ENCODE results near the gene MYO10. TPM values are rescaled to one million over a fixed set of nuclear protein-coding genes. Genes with fewer than 3 reads are reported as not detected.

Gene MYO10
- total RNA-seq, 3 donors from 2014 or later: 0.18 to 0.54 (median 0.40) TPM

- Mint-ChIP-seq H3K9me3 (no peaks in the 10 kb centered on the region), H3K4me3 (no peak overlapping the region), H3K4me1 (ENCODE audit: low read depth) (no peaks in the 10 kb centered on the region), H3K27me3 (ENCODE audit: low read depth) (peaks cover 2% of the 10 kb centered on the region), H3K36me3 (ENCODE audit: insufficient read depth) (no peaks in the 10 kb centered on the region)
- ATAC-seq (no peak), DNase-seq (no peak)
Observed at GRCh38 chr5:16800477-16800876, 135.6 kb downstream of the MYO10 start.

GRCh38 chr5:16799796-16800195, 136.3 kb downstream of the MYO10 start:
- H3K9me3 Mint-ChIP-seq: no peaks in the 10 kb centered on the region
- ATAC-seq (no peak), DNase-seq (no peak)
- H3K27me3 Mint-ChIP-seq (ENCODE audit: low read depth): peaks cover 2% of the 10 kb centered on the region
- no peaks in the 10 kb centered on the region for H3K4me1 Mint-ChIP-seq (ENCODE audit: low read depth)
- no peak overlapping the region for H3K4me3 Mint-ChIP-seq
- H3K36me3 Mint-ChIP-seq (ENCODE audit: insufficient read depth): no peaks in the 10 kb centered on the region

GRCh38 chr5:16797951-16798350, 138.1 kb downstream of the MYO10 start:
- Mint-ChIP-seq H3K9me3 (no peaks in the 10 kb centered on the region), H3K27me3 (ENCODE audit: low read depth) (peaks cover 2% of the 10 kb centered on the region), H3K4me1 (ENCODE audit: low read depth) (no peaks in the 10 kb centered on the region), H3K4me3 (no peak overlapping the region), H3K36me3 (ENCODE audit: insufficient read depth) (no peaks in the 10 kb centered on the region)
- ATAC-seq: no peak
- no peak for DNase-seq

DNA sequence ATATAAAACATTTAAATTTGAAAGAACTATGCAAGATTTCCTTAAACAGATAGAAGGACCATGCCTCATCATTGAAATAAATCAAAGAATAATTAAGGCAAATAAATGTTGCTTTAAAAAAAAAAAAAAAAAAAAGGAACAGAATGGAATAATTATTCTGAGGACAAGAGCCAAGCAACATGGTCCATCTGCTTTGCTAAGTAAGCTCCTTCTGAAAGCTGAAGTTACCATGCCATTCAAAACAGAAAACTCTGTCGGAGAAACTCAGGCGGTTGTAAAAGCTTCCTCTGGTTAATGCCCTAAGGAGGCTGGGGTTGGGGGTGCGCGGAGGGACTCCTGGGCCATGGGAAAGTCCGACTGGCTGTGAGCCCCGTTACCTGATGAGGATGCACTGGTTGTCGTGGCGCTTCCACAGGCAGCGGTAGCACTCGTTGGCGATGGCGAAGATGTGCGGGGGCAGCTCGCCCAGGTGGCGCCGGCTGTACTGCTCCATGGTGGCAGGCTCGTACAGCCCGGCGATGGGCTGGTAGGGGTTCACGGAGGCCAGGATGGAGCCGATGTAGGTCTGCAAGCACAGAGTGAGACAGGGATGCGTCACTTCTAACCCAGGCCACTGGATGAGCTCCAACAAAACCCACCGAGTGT, 141.7 kb downstream of the MYO10 start:
- H3K27me3 Mint-ChIP-seq (ENCODE audit: low read depth): no peaks in the 10 kb centered on the region
- no peaks in the 10 kb centered on the region for H3K36me3 Mint-ChIP-seq (ENCODE audit: insufficient read depth)
- H3K4me3 Mint-ChIP-seq: no peak overlapping the region
- ATAC-seq (no peak), DNase-seq (no peak)
- peaks cover 6% of the 10 kb centered on the region for H3K4me1 Mint-ChIP-seq (ENCODE audit: low read depth)
- H3K9me3 Mint-ChIP-seq: no peaks in the 10 kb centered on the region

- Mint-ChIP-seq H3K27me3 (ENCODE audit: low read depth) (no peaks in the 10 kb centered on the region), H3K4me3 (no peak overlapping the region), H3K9me3 (no peaks in the 10 kb centered on the region), H3K36me3 (ENCODE audit: insufficient read depth) (no peaks in the 10 kb centered on the region), H3K4me1 (ENCODE audit: low read depth) (peaks cover 6% of the 10 kb centered on the region)
- no peak for DNase-seq
- no peak for ATAC-seq
Observed at GRCh38 chr5:16792598-16793275, 143.4 kb downstream of the MYO10 start.

- Mint-ChIP-seq H3K9me3 (no peaks in the 10 kb centered on the region), H3K4me1 (ENCODE audit: low read depth) (peaks cover 6% of the 10 kb centered on the region), H3K4me3 (no peak overlapping the region), H3K36me3 (ENCODE audit: insufficient read depth) (no peaks in the 10 kb centered on the region), H3K27me3 (ENCODE audit: low read depth) (no peaks in the 10 kb centered on the region)
- ATAC-seq (no peak), DNase-seq (no peak)
Observed at GRCh38 chr5:16791904-16792597, 144.0 kb downstream of the MYO10 start.

GRCh38 chr5:16791036-16791705, 144.9 kb downstream of the MYO10 start:
- Mint-ChIP-seq H3K4me1 (ENCODE audit: low read depth) (peaks cover 6% of the 10 kb centered on the region), H3K4me3 (peak overlapping the region; percentile 20), H3K9me3 (no peaks in the 10 kb centered on the region), H3K36me3 (ENCODE audit: insufficient read depth) (no peaks in the 10 kb centered on the region), H3K27me3 (ENCODE audit: low read depth) (no peaks in the 10 kb centered on the region)
- DNase-seq (no peak), ATAC-seq (peak in 1 of 2 donors; percentile 46)

DNA sequence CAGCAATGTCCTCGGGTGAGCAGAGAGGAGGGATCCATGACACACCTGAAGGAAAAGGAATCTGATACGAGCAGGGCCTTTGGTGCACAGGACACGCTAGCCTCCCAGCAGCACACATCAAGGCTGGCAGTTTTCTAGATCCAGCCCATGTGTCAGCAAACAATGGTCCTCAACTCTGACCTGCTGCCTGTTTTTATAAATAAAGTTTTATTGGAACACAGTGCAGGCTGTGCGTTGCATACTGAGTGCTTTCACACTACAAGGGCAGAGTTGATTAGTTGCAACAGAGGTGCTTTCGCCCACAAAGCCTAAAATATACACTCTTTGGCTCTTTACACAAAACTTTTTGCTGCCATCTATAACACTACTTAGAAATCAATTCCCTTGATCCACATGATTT, 147.1 kb downstream of the MYO10 start:
- no peaks in the 10 kb centered on the region for H3K36me3 Mint-ChIP-seq (ENCODE audit: insufficient read depth)
- ATAC-seq (no peak), DNase-seq (no peak)
- H3K4me3 Mint-ChIP-seq: no peak overlapping the region
- H3K4me1 Mint-ChIP-seq (ENCODE audit: low read depth): peaks cover 22% of the 10 kb centered on the region
- peaks cover 8% of the 10 kb centered on the region for H3K27me3 Mint-ChIP-seq (ENCODE audit: low read depth)
- H3K9me3 Mint-ChIP-seq: no peaks in the 10 kb centered on the region

DNA sequence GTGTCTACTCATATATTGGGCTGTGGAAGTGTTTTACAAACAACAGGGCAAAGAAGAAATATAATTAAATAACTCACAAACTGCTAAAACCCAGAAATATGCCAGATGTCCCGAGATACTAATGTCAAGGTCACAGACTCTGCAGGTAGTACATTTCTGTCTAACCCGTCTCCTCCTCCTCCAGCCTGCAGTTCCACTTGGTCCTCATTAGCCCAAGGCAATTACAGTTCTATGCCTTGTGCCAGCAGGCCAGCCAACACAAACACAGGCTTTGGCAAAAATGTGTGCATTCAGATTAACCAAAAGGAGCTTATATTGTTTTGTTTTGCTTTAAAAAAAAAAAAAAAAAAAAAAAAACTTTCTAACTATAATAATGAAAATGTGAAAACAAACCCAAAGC, 148.8 kb downstream of the MYO10 start:
- no peaks in the 10 kb centered on the region for H3K9me3 Mint-ChIP-seq
- no peak for ATAC-seq
- H3K27me3 Mint-ChIP-seq (ENCODE audit: low read depth): peaks cover 13% of the 10 kb centered on the region
- no peak for DNase-seq
- no peak overlapping the region for H3K4me3 Mint-ChIP-seq
- no peaks in the 10 kb centered on the region for H3K36me3 Mint-ChIP-seq (ENCODE audit: insufficient read depth)
- H3K4me1 Mint-ChIP-seq (ENCODE audit: low read depth): peaks cover 26% of the 10 kb centered on the region

DNA sequence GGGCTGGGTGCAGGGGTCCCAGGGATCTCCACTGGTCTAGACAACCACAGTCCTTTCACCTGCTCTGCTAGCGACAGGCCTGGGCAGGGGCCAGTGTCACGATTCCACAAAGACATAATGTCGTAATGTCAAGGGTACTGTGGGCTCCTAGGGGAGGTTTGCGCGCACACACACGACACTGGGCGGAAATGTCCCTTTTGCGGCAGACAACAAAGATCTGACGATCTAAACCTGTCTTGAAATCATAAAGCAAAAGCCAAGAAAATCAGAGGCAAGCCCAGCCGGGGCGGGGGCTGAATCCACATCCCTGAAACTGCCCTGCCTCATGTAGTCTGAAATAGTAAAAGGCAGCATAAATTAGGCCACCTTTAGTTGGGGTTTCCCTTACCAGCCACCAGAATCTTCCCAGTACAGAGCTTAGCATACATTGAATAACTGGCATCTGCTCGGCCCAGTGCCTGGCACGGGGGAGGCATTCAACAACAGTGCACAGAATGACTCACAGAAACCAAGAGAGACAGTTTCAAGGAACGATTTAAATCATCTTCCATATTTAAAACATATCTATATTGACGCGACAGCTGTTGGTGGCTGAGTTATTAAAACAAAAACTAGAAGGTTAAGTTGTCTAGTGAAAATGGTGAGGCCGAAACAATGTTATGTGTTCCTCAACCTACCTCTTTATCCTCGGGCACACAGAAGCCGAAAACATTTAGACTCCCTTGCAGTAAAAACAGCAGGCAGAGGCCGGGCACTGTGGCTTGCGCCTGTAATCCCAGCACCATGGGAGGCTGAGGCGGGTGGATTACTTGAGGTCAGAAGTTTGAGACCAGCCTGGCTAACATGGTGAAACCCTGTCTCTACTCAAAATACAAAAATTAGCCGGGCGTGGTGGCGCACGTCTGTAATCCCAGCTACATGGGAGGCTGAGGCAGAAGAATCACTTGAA, 151.0 kb downstream of the MYO10 start:
- no peaks in the 10 kb centered on the region for H3K36me3 Mint-ChIP-seq (ENCODE audit: insufficient read depth)
- peaks cover 13% of the 10 kb centered on the region for H3K27me3 Mint-ChIP-seq (ENCODE audit: low read depth)
- no peak for DNase-seq
- H3K9me3 Mint-ChIP-seq: no peaks in the 10 kb centered on the region
- H3K4me3 Mint-ChIP-seq: no peak overlapping the region
- ATAC-seq: peak; percentile 92 to 97
- peaks cover 20% of the 10 kb centered on the region for H3K4me1 Mint-ChIP-seq (ENCODE audit: low read depth)

- no peak overlapping the region for H3K4me3 Mint-ChIP-seq
- DNase-seq (no peak), ATAC-seq (no peak)
- no peaks in the 10 kb centered on the region for H3K36me3 Mint-ChIP-seq (ENCODE audit: insufficient read depth)
- peaks cover 20% of the 10 kb centered on the region for H3K4me1 Mint-ChIP-seq (ENCODE audit: low read depth)
- H3K9me3 Mint-ChIP-seq: no peaks in the 10 kb centered on the region
- H3K27me3 Mint-ChIP-seq (ENCODE audit: low read depth): peaks cover 13% of the 10 kb centered on the region
Observed at GRCh38 chr5:16784088-16784487, 152.0 kb downstream of the MYO10 start.

DNA sequence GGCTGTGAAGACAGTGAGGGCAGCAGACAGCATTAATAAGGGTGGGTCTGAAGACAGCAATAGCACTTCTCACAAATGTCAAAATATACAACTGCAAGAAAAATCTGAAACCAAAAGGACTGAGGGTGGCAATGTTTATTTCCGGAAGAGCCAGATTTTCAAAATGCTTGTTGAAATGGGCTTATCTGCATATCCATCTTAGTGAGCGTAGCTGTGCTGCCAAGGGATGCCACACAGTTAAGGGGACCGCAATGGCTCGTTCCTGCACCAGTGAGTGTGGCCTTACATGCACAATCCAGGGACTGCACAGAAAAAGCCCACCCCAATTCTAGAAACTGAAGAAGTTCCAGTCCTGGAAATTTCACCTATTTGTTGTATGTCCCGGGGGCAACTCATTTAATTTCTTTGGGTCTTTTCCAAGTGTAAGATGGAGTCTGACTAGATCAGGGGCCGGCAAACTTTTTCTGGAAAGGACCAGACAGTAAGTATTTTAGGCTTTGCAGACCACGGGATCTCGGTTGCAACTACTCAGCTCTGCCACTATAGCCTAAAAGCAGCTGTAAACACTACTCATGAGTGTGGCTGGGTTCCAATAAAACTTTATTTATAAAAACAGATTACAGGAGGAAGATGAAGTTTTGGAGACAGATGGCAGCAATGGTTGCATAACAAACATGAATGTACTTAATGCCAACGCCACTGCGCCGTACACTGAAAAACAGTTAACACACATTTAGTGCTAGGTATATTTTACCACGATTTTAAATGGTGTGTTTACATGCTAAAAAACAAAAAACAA, 154.1 kb downstream of the MYO10 start:
- Mint-ChIP-seq H3K4me1 (ENCODE audit: low read depth) (peaks cover 20% of the 10 kb centered on the region), H3K36me3 (ENCODE audit: insufficient read depth) (no peaks in the 10 kb centered on the region), H3K27me3 (ENCODE audit: low read depth) (peaks cover 13% of the 10 kb centered on the region), H3K9me3 (no peaks in the 10 kb centered on the region), H3K4me3 (no peak overlapping the region)
- DNase-seq (no peak), ATAC-seq (no peak)

DNA sequence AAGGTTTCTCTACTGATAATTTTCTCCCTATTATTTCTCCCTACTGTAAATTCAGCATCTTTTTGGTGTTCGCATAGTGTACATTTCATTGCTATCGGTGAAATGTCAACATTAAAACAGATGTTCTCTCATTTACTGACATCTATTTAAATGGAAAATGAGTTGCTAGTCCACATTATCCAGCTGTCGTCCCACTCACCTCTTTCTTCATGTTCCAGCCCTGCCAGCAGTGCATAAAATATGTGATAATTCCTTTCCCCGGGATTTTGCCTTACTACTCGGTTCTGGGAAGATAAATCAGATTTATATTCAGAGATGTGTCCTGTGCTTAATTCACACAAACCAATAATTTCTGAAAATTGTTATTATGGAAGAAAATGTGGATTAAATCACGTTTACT, 155.8 kb downstream of the MYO10 start:
- DNase-seq (no peak), ATAC-seq (no peak)
- no peak overlapping the region for H3K4me3 Mint-ChIP-seq
- peaks cover 18% of the 10 kb centered on the region for H3K4me1 Mint-ChIP-seq (ENCODE audit: low read depth)
- H3K9me3 Mint-ChIP-seq: no peaks in the 10 kb centered on the region
- no peaks in the 10 kb centered on the region for H3K36me3 Mint-ChIP-seq (ENCODE audit: insufficient read depth)
- peaks cover 13% of the 10 kb centered on the region for H3K27me3 Mint-ChIP-seq (ENCODE audit: low read depth)
